OCI-LY3 (cell line): ENCODE measurements around the gene CAPZB.

Experiments
- CTCF ChIP-seq: fragments of 200-600, 300-600 bp; sonication (generic); IDR thresholded peaks from 2 replicates; pipeline ENCODE4 v1.5.1; 2014; ENCODE audit warnings: antibody characterized with exemption, low read length, low read depth
- EZH2phosphoT487 ChIP-seq: fragments of 200-600 bp; shearing (Covaris generic); IDR thresholded peaks from 2 replicates; pipeline ENCODE4 v1.6.1; 2018; ENCODE audit warnings: antibody characterized with exemption, mixed run types, low read depth

DNA sequence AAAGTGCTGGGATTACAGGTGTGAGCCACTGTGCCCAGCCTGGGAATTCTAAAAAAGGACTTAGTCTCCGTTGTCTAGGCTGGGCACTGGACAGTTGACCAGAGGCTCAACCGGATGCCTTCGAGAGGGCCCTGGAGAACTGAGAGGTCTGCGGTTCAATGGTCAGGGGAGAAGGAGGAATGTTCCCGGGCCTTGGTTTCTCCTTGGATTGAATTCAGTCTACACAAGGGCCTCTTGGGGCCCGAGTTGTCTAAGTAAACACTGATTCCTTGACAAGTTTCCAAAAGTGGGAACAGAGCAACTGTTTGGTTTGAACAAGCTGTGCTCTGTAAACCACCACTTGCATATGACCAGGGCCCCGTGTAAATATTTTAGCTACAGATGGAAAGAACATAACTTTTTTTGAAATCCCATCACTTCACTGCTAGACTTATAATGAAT is 29.1 kb upstream of the CAPZB start:
- TF ChIP-seq CTCF: no peak
- no peak for TF ChIP-seq EZH2phosphoT487
